ENCODE results near the gene OXSR1. TPM values are rescaled to one million over a fixed set of nuclear protein-coding genes. Genes with fewer than 3 reads are reported as not detected.

The OXSR1 gene
- total RNA-seq, 2 donors from 2014 or later = 21.2 to 32.7 TPM

GRCh38 chr3:38247366-38248035 is 82.2 kb downstream of the OXSR1 start:
- Histone ChIP-seq H3K36me3 (peaks cover 0 to under 1% of the 10 kb centered on the region in 2 donors), H3K9me3 (no peaks in the 10 kb centered on the region), H3K27ac (no peak overlapping the region), H3K27me3 (replicated peaks; ENCODE audit: insufficient read depth) (no peaks in the 10 kb centered on the region), H3K4me1 (replicated peaks) (no peaks in the 10 kb centered on the region), H3K4me3 (no peak overlapping the region)
- no peak for DNase-seq (ENCODE audit: low spot score)
- intact Hi-C loops (cut with DNase I) = loop anchor here (5.0 kb wide), 1 partner anchor 110 kb away; the partner anchor contains the start of genes ACAA1 and MYD88
- TF ChIP-seq CTCF (IDR thresholded peaks at IDR 0.05) (peak in 1 of 4 experiments; percentile 27), POLR2A (IDR thresholded peaks at IDR 0.05) (no peak), POLR2AphosphoS5 (IDR thresholded peaks at IDR 0.05) (no peak)

GRCh38 chr3:38250198-38250597 is 84.9 kb downstream of the OXSR1 start:
- TF ChIP-seq CTCF (IDR thresholded peaks at IDR 0.05) (no peak), POLR2AphosphoS5 (IDR thresholded peaks at IDR 0.05) (no peak), POLR2A (IDR thresholded peaks at IDR 0.05) (no peak)
- Histone ChIP-seq H3K27ac (no peak overlapping the region), H3K9me3 (no peaks in the 10 kb centered on the region), H3K4me3 (no peak overlapping the region), H3K4me1 (replicated peaks) (no peaks in the 10 kb centered on the region), H3K27me3 (replicated peaks; ENCODE audit: insufficient read depth) (no peaks in the 10 kb centered on the region), H3K36me3 (peaks cover 0 to 6% of the 10 kb centered on the region in 2 donors)
- 85% methylated on average over 2 of the region's 2 CpGs for WGBS
- no peak for DNase-seq (ENCODE audit: low spot score)
- intact Hi-C loops (cut with DNase I) = no loop called here

- Histone ChIP-seq H3K27ac (no peak overlapping the region), H3K36me3 (peaks cover 0 to 6% of the 10 kb centered on the region in 2 donors), H3K4me1 (replicated peaks) (no peaks in the 10 kb centered on the region), H3K4me3 (no peak overlapping the region), H3K9me3 (no peaks in the 10 kb centered on the region), H3K27me3 (replicated peaks; ENCODE audit: insufficient read depth) (no peaks in the 10 kb centered on the region)
- no peak for TF ChIP-seq POLR2AphosphoS5 (IDR thresholded peaks at IDR 0.05)
- TF ChIP-seq CTCF (IDR thresholded peaks at IDR 0.05) = no peak
- no peak for TF ChIP-seq POLR2A (IDR thresholded peaks at IDR 0.05)
- DNase-seq (ENCODE audit: low spot score) = no peak
- intact Hi-C loops (cut with DNase I) = no loop called here
- 95% methylated on average over 4 of the region's 4 CpGs for WGBS
These were observed 85.9 kb downstream of the OXSR1 start for GRCh38 chr3:38251197-38251596.

GRCh38 chr3:38253704-38254103 is 88.4 kb downstream of the OXSR1 start:
- no peak overlapping the region for H3K4me3 ChIP-seq
- no peak for DNase-seq (ENCODE audit: low spot score)
- intact Hi-C loops (cut with DNase I) = no loop called here
- WGBS = 75% methylated on average over 4 of the region's 4 CpGs
- H3K4me1 ChIP-seq (replicated peaks) = no peaks in the 10 kb centered on the region
- H3K27ac ChIP-seq = no peak overlapping the region
- no peaks in the 10 kb centered on the region for H3K9me3 ChIP-seq
- no peaks in the 10 kb centered on the region for H3K27me3 ChIP-seq (replicated peaks; ENCODE audit: insufficient read depth)
- peaks cover 0 to 6% of the 10 kb centered on the region in 2 donors for H3K36me3 ChIP-seq
- TF ChIP-seq POLR2A (IDR thresholded peaks at IDR 0.05) (no peak), POLR2AphosphoS5 (IDR thresholded peaks at IDR 0.05) (no peak), CTCF (IDR thresholded peaks at IDR 0.05) (no peak)

- intact Hi-C loops (cut with DNase I) = no loop called here
- no peak for DNase-seq (ENCODE audit: low spot score)
These were observed 89.5 kb downstream of the OXSR1 start for GRCh38 chr3:38254872-38255271.

More at GRCh38 chr3:38254872-38255271, 89.5 kb downstream of the OXSR1 start:
- no peak overlapping the region for H3K4me3 ChIP-seq
- TF ChIP-seq CTCF (IDR thresholded peaks at IDR 0.05) (no peak), POLR2A (IDR thresholded peaks at IDR 0.05) (no peak), POLR2AphosphoS5 (IDR thresholded peaks at IDR 0.05) (no peak)
- H3K36me3 ChIP-seq = peaks cover 0 to 6% of the 10 kb centered on the region in 2 donors
- no peaks in the 10 kb centered on the region for H3K4me1 ChIP-seq (replicated peaks)
- H3K27ac ChIP-seq = no peak overlapping the region
- no peaks in the 10 kb centered on the region for H3K9me3 ChIP-seq
- H3K27me3 ChIP-seq (replicated peaks; ENCODE audit: insufficient read depth) = no peaks in the 10 kb centered on the region
- 86% methylated on average over 2 of the region's 2 CpGs for WGBS
